GM10847 (cell line): ENCODE data around the gene C16orf78.

Experiments used
- POLR2A ChIP-seq: IDR thresholded peaks from 2 replicates; pipeline ENCODE4 v1.6.1; 2011; ENCODE audit not compliant: insufficient read length; ENCODE audit errors: extremely low read depth

Gene C16orf78

DNA sequence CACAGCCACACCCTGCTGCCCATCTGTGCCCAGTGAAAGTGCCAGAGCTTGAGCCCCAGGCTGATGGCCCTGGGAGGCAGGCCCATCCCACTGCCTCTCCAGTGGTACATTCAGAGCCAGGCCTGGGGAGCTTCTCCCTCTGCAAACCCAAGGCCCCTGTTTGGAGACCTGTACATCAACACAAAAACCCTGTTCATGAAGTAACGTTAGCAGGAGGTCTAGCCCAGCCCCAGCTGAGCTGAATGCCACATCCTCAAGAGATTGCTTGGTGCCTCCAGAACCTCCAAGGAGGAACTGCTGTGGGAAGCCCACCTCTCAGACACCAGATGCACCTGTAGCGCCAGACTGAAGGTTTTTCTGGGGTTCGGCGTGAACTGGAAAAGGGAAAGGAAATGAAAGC is 31.5 kb downstream of the C16orf78 start:
- no peak for TF ChIP-seq POLR2A

DNA sequence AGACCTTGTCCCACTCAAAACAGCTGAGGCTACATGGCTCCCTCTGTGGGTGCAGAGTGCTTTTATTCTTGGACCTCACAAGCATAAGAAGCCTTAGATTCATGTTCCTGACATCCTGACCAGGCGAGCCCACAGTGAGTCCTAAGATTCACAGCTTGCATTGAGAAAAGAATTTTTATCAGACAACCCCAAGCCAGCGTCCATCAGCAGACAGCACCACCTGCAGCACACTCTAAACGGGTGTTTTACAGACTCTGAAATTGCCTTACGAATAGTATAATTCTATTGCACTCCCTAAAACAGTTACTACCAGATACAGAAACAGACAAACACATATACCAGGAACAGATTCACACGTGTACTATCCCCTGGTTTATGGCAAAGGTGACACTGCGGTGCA is 31.9 kb downstream of the C16orf78 start:
- no peak for TF ChIP-seq POLR2A

DNA sequence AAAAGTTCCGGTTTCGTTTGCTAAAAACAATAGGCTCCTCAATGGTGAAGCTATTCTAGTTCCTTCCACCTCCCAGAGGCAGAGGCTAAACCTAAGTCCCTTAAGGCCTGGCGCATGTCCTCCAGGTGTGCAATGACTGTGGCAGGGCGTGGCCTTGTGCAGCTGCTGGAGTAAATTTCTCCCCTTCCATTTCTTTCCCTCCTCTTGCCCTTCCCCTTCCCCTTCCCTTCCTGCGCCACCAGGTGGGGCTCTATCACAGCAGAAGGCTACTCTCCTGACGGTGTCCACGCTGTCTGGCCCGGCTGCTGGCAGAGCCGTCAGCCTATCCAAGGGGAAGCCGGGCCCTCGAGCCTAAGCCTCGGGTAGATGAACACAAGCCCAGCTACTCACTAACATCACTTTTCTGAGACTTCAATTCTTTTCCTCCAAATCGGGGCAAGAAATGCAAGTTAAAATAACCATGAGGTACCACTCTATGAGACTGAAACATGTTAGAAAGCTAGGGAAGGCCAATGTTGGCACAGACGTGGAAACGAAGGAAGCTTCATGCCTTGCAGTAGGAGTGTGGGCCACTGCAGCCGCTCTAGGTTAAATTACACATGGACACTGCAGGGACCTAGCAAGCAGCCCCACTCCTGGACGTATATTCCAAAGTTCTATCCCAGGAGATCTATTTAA is 34.4 kb downstream of the C16orf78 start:
- no peak for TF ChIP-seq POLR2A

GRCh38 chr16:49409121-49409520 is 35.5 kb downstream of the C16orf78 start:
- no peak for TF ChIP-seq POLR2A

GRCh38 chr16:49410226-49410625 is 36.6 kb downstream of the C16orf78 start:
- no peak for TF ChIP-seq POLR2A

GRCh38 chr16:49411121-49411970 is 37.7 kb downstream of the C16orf78 start:
- no peak for TF ChIP-seq POLR2A

DNA sequence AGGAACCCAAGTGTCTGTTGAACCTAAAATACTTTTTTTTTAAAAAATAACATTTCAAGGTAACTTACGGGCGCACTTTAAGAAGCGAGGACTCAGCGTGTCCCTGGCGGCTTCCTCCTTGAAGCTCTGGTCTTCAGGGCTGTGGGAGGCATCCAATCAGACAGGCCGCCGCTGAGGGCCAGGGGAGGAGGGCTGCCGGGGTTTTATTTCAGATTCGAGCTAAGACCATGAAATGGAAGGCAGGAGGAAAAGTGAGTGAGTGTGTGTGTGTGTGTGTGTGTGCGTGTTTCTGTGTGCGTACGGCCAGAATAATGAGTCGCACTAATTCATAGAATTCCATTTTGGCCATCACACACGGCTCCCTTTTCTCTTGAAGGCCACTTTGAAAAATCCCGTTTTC is 41.1 kb downstream of the C16orf78 start:
- TF ChIP-seq POLR2A, result no peak

GRCh38 chr16:49415083-49415482 is 41.5 kb downstream of the C16orf78 start:
- TF ChIP-seq POLR2A, result no peak

DNA sequence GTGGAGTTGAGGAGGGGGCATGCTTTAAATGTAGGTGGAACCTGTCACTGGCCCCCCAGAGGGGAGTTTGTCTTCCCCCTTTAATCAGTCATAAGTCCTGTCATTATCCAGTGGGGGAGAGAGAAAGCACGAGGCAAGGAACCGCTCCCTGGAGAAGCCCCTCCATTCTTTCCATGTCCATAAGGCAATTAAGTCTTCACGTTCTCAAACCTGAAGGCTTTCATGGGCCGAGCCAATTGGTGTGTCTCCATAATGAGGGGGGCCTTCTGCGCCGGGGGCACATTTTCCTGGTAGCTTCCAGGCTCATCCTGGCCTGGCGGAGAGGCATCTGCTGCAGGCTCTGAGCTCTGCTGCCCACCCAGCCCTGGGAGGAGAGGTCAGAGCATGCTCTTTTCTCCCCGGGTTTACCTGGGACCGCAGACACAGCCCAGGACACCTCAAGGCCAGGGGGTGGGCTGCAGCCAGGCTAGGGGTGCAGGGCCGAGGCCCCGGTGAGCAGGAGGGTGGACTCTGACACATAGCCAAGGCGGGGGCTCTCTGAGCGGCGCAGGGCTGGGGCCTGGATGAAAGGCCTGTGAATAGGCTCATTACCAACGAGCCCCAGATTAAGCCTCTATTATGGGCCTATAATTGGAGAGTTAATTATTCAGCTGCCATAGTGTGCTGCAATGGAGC is 42.5 kb downstream of the C16orf78 start:
- no peak for TF ChIP-seq POLR2A

- no peak for TF ChIP-seq POLR2A
Observed at GRCh38 chr16:49417354-49417753, 43.8 kb downstream of the C16orf78 start.

- no peak for TF ChIP-seq POLR2A
Observed at GRCh38 chr16:49419006-49419405, 45.4 kb downstream of the C16orf78 start.

GRCh38 chr16:49419862-49420261 is 46.3 kb downstream of the C16orf78 start:
- no peak for TF ChIP-seq POLR2A

DNA sequence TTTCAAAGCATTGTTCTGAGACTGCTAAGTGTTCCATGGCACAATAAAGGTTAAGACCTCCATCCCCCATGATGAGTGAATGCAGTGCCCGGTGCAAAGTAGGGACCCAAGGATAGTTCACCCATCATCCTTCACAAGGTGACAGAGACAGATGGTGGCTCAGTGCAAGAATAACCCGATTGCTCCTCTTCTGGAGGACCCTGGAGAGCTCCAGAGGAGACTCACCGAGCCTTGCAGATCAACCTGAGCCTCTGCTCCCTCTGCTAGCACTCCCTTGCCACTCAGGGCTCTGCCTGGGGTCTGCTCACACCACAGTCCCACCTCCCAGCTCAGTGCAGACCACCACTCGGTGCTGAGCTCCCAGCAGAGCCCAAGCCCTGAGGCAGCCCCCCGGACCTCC is 49.3 kb downstream of the C16orf78 start:
- TF ChIP-seq POLR2A, result no peak

GRCh38 chr16:49424961-49425360 is 51.4 kb downstream of the C16orf78 start:
- TF ChIP-seq POLR2A, result no peak

DNA sequence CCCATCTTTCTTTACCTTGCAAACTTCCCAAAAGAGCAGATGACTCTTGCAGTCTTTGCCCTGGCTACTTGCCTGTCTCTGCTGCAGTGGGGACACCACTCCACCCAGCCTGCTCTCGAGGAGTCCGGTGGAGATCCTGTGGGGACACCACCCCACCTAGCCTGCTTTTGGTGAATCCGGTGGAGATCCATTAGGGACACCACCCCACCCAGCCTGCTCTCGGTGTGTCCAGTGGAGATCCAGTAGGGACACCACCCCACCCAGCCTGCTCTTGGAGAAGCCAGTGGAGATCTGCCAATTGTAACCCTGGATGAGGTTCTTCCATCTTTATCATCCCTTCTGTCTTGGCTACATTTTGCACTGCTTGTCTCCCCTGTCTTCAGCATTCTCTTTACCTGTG is 54.2 kb downstream of the C16orf78 start:
- no peak for TF ChIP-seq POLR2A

- TF ChIP-seq POLR2A, result no peak
Observed at GRCh38 chr16:49428808-49429207, 55.2 kb downstream of the C16orf78 start.
